Dendritic cell treated with granulocyte-macrophage colony-stimulating factor and Interleukin-4, amounts not matched to agents 40 ng/mL and 50 ng/mL, for 4 days (primary cell): ENCODE results near the gene LAMP5.

Source experiments
- H3K27ac Mint-ChIP-seq: one replicate; pipeline ENCODE4 v1.8.0; 2022; ENCODE audit warnings: mild to moderate bottlenecking, mixed read lengths
- H3K27me3 Mint-ChIP-seq: one replicate; pipeline ENCODE4 v1.8.0; 2022; ENCODE audit warnings: mild to moderate bottlenecking, mixed read lengths
- H3K36me3 Mint-ChIP-seq: one replicate; pipeline ENCODE4 v1.8.0; 2022; ENCODE audit warnings: low read depth, mixed read lengths
- H3K4me1 Mint-ChIP-seq: one replicate; pipeline ENCODE4 v1.8.0; 2022; ENCODE audit warnings: low read depth, mixed read lengths
- H3K4me3 Mint-ChIP-seq: one replicate; pipeline ENCODE4 v1.8.0; 2022; ENCODE audit warnings: mild to moderate bottlenecking, moderate library complexity, mixed read lengths
- H3K9me3 Mint-ChIP-seq: one replicate; pipeline ENCODE4 v1.8.0; 2022; ENCODE audit warnings: mixed read lengths
- intact Hi-C: fragments of 100-400 bp; cut with micrococcal nuclease; formaldehyde crosslinking; loops from one replicate; pipeline ENCODE4 v1.15.0; 2022

The LAMP5 gene

GRCh38 chr20:9490631-9491030 lies 23.8 kb upstream of the LAMP5 start:
- H3K36me3 Mint-ChIP-seq, result no peaks in the 10 kb centered on the region
- peaks cover 13% of the 10 kb centered on the region for H3K9me3 Mint-ChIP-seq
- peaks cover 35% of the 10 kb centered on the region for H3K27me3 Mint-ChIP-seq
- intact Hi-C loops, result no loop called here
- peaks cover 33% of the 10 kb centered on the region for H3K4me1 Mint-ChIP-seq
- H3K27ac Mint-ChIP-seq, result no peak overlapping the region
- no peak overlapping the region for H3K4me3 Mint-ChIP-seq

DNA sequence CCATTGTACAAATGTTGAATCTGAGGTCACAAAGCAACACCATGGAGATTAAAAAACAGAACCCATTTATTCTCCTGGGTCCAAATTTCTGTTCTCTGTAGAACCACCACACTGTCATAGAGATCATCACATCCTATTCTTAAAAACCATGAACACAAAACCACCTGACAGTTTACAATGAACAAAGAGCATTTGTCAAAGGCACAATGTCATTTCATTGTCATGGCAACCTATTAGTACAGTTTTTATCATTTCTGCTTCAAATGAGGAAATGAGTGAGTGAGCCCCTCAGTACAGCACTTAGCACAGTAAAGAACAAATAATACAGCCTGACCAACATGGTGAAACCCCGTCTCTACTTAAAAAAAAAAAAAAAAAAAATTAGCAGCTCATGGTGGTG lies 23.1 kb upstream of the LAMP5 start:
- no peaks in the 10 kb centered on the region for H3K36me3 Mint-ChIP-seq
- peaks cover 33% of the 10 kb centered on the region for H3K4me1 Mint-ChIP-seq
- no peak overlapping the region for H3K27ac Mint-ChIP-seq
- peaks cover 20% of the 10 kb centered on the region for H3K9me3 Mint-ChIP-seq
- peaks cover 37% of the 10 kb centered on the region for H3K27me3 Mint-ChIP-seq
- H3K4me3 Mint-ChIP-seq, result no peak overlapping the region
- intact Hi-C loops, result no loop called here

DNA sequence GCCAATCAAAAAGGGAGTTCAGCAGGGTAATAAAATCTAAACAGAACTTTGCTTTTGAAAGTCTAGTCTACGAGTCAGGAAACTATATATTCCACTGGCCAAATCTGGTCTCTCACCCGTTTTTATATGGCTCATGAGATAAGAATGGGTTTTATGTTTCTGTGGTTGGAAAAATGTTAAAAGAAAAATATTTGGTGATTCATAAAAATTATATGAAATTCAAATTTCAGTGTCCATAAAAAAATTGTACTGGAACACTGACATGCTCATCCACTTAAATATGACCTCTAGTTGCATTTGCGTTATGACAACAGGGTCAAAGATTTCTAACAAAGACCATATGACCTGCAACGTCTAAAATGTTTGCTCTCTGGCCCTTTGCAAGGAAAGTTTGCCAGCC lies 22.3 kb upstream of the LAMP5 start:
- H3K36me3 Mint-ChIP-seq, result no peaks in the 10 kb centered on the region
- H3K27me3 Mint-ChIP-seq, result peaks cover 41% of the 10 kb centered on the region
- H3K9me3 Mint-ChIP-seq, result peaks cover 21% of the 10 kb centered on the region
- no peak overlapping the region for H3K27ac Mint-ChIP-seq
- intact Hi-C loops, result no loop called here
- peaks cover 36% of the 10 kb centered on the region for H3K4me1 Mint-ChIP-seq
- H3K4me3 Mint-ChIP-seq, result no peak overlapping the region

DNA sequence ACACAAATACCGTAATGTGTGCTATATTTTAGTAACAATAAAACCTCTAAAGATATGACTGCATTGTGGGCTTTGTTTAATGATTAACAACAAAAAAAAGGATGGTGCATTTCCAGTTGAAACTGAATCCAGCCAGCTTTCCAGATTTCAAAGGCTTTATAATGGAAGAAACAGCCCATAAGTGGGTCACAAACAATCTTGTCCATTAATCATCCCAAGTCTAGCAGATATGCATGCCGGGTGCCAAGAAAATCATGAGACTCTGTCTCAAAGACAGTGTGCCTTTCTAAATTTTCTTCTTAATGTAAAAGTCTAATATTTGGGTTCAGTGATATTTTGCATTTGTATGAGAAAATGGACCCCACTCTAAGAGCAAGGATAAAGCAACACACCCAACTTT lies 20.6 kb upstream of the LAMP5 start:
- no peak overlapping the region for H3K27ac Mint-ChIP-seq
- H3K4me1 Mint-ChIP-seq, result peaks cover 32% of the 10 kb centered on the region
- H3K9me3 Mint-ChIP-seq, result peaks cover 21% of the 10 kb centered on the region
- intact Hi-C loops, result no loop called here
- peaks cover 46% of the 10 kb centered on the region for H3K27me3 Mint-ChIP-seq
- no peak overlapping the region for H3K4me3 Mint-ChIP-seq
- no peaks in the 10 kb centered on the region for H3K36me3 Mint-ChIP-seq

DNA sequence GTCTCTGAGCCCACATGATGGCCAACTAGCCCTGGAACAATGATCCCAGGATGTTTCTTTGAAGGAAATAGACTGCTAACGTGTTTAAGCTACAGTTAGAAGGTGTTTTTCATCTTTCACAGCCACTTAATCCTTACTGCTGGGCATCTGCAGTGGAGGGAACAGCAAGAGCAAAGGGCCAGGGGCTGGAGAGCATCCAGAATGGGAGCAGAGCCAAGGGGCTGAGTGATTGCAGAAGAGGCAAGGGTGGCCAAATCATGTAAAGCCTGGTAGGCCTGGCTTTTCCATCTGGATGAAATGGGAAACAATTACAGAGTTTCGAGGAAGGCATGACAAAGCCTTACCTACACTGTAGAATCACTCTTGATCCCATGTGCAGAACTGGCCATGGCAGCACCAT lies 18.7 kb upstream of the LAMP5 start:
- intact Hi-C loops, result no loop called here
- H3K27me3 Mint-ChIP-seq, result peaks cover 37% of the 10 kb centered on the region
- no peak overlapping the region for H3K4me3 Mint-ChIP-seq
- H3K4me1 Mint-ChIP-seq, result peaks cover 23% of the 10 kb centered on the region
- H3K36me3 Mint-ChIP-seq, result no peaks in the 10 kb centered on the region
- peaks cover 21% of the 10 kb centered on the region for H3K9me3 Mint-ChIP-seq
- no peak overlapping the region for H3K27ac Mint-ChIP-seq

- Mint-ChIP-seq H3K27ac (no peak overlapping the region), H3K36me3 (no peaks in the 10 kb centered on the region), H3K4me1 (peaks cover 19% of the 10 kb centered on the region), H3K27me3 (peaks cover 37% of the 10 kb centered on the region), H3K9me3 (peaks cover 21% of the 10 kb centered on the region), H3K4me3 (no peak overlapping the region)
- intact Hi-C loops, result no loop called here
These were observed 18.2 kb upstream of the LAMP5 start for GRCh38 chr20:9496155-9496554.

DNA sequence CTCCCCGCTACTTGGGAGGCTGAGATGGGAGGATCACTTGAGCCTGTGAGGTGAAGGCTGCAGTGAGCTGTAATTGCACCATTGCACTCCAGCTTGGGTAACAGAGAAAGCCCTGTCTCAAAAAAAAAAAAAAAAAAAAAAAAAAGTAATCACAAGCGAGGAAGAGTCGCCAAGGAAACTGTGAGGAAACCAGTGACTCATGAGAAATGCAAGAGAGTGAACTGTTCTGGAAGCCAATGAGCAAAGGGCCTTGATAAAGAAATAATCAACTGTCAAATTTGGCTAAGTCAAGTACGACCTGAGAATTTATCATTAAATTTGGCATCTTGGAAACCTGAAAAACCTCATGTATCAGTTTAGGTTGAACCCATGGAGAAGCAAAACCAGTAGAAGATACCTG lies 16.1 kb upstream of the LAMP5 start:
- Mint-ChIP-seq H3K4me3 (no peak overlapping the region), H3K27ac (no peak overlapping the region), H3K9me3 (peaks cover 21% of the 10 kb centered on the region)

DNA sequence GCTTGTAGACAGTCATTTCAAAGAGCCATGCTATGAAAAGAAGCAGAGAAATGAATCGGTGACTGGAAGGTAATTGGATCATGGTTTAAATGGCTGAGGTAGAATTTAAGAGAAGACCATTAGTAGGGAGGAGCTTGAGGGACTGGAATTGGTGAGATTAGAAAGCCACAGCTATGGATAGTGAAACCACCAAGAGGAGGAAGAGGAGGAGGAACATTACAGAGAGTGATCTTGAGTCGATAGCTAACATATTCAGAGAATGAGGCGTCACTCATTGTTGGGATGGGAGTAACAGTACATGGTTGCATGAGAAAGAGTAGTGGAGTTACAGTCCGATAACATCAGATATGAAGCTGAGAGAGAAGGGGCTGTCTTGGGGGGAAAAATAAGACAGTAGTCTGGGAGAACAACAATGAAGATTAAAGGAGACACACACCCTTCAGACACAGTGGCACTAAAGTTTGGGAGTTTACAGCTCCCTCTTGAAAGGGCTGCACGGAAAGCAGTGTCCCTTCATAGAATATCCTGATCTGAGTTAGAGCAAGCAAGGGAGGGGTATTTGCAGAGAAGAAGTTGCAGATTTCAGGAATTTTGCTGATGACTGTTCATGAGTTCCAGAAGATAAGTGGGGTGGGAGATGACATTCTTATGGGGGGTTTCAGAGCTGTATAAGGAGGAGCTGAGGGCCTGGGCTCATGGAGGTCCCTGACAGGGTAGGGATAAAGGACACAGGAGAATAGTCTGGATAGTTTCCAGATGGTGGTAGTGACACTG lies 15.1 kb upstream of the LAMP5 start:
- H3K4me3 Mint-ChIP-seq, result no peak overlapping the region

More for the DNA sequence above, 16.1 kb upstream of the LAMP5 start:
- intact Hi-C loops, result no loop called here
- peaks cover 23% of the 10 kb centered on the region for H3K4me1 Mint-ChIP-seq
- H3K27me3 Mint-ChIP-seq, result peaks cover 39% of the 10 kb centered on the region
- H3K36me3 Mint-ChIP-seq, result no peaks in the 10 kb centered on the region

GRCh38 chr20:9500121-9500520 lies 14.3 kb upstream of the LAMP5 start:
- H3K27ac Mint-ChIP-seq, result no peak overlapping the region
- intact Hi-C loops, result no loop called here

More for the DNA sequence above, 15.1 kb upstream of the LAMP5 start:
- Mint-ChIP-seq H3K27me3 (peaks cover 36% of the 10 kb centered on the region), H3K4me1 (peaks cover 33% of the 10 kb centered on the region), H3K9me3 (peaks cover 21% of the 10 kb centered on the region), H3K27ac (no peak overlapping the region), H3K36me3 (no peaks in the 10 kb centered on the region)
- intact Hi-C loops, result no loop called here

DNA sequence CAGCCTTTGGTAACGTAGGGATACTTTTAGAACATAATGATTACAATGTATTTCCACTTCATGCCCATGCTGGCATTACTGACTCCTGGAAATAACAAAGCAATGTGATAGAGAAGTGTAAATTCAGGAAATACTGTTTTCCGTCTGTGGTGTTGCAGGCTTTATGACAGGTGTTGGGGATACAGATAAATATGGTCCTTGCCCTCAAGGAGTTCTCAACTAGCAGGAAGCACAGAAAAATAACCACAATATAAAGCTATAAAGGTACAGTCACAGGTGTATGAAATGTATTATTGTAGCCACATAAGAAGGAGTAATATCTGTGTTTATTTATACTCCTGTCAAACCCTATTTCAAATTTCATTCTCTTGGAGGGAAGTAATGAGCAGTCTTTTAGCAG lies 12.9 kb upstream of the LAMP5 start:
- Mint-ChIP-seq H3K4me3 (no peak overlapping the region), H3K27me3 (peaks cover 39% of the 10 kb centered on the region), H3K9me3 (no peaks in the 10 kb centered on the region), H3K27ac (no peak overlapping the region), H3K4me1 (peaks cover 32% of the 10 kb centered on the region), H3K36me3 (no peaks in the 10 kb centered on the region)
- intact Hi-C loops, result no loop called here

More at GRCh38 chr20:9500121-9500520, 14.3 kb upstream of the LAMP5 start:
- Mint-ChIP-seq H3K27me3 (peaks cover 34% of the 10 kb centered on the region), H3K4me1 (peaks cover 34% of the 10 kb centered on the region), H3K4me3 (no peak overlapping the region), H3K9me3 (peaks cover 13% of the 10 kb centered on the region), H3K36me3 (no peaks in the 10 kb centered on the region)

- no peaks in the 10 kb centered on the region for H3K9me3 Mint-ChIP-seq
- peaks cover 49% of the 10 kb centered on the region for H3K4me1 Mint-ChIP-seq
- no peaks in the 10 kb centered on the region for H3K36me3 Mint-ChIP-seq
- intact Hi-C loops, result no loop called here
- H3K27ac Mint-ChIP-seq, result no peak overlapping the region
- no peak overlapping the region for H3K4me3 Mint-ChIP-seq
- H3K27me3 Mint-ChIP-seq, result peaks cover 51% of the 10 kb centered on the region
These were observed 10.7 kb upstream of the LAMP5 start for GRCh38 chr20:9503526-9504245.

GRCh38 chr20:9506280-9506821 lies 8.0 kb upstream of the LAMP5 start:
- intact Hi-C loops, result no loop called here
- H3K4me3 Mint-ChIP-seq, result no peak overlapping the region
- no peaks in the 10 kb centered on the region for H3K9me3 Mint-ChIP-seq
- H3K27me3 Mint-ChIP-seq, result peaks cover 72% of the 10 kb centered on the region
- H3K27ac Mint-ChIP-seq, result peak overlapping the region; percentile 23
- H3K4me1 Mint-ChIP-seq, result peaks cover 64% of the 10 kb centered on the region
- H3K36me3 Mint-ChIP-seq, result no peaks in the 10 kb centered on the region

DNA sequence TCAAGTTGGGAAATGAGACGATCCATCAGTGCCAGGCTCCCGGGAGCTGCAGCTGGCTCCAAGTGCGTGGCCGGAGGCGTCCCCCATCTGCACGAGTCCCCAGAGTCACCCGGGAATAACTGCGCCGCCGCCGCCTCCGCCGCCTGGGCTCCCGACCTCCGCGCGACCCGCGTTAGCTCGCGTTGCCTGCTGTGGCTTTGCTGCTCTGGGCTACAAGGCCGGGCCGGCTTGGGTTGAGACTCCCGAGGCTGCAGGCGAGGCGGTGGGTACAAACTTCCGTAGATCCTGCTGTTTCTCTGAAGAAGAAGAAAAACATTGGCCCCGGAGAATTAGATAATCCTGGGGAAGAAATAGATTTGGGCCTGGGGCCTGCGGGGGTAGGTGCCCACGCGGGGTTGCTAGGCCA lies 7.4 kb upstream of the LAMP5 start:
- Mint-ChIP-seq H3K36me3 (no peaks in the 10 kb centered on the region), H3K27ac (no peak overlapping the region), H3K4me1 (peaks cover 69% of the 10 kb centered on the region), H3K4me3 (no peak overlapping the region), H3K27me3 (peaks cover 77% of the 10 kb centered on the region), H3K9me3 (no peaks in the 10 kb centered on the region)
- intact Hi-C loops, result no loop called here

- no peaks in the 10 kb centered on the region for H3K9me3 Mint-ChIP-seq
- H3K27ac Mint-ChIP-seq, result no peak overlapping the region
- intact Hi-C loops, result no loop called here
- peak overlapping the region; percentile 58 for H3K4me3 Mint-ChIP-seq
- H3K27me3 Mint-ChIP-seq, result peaks cover 74% of the 10 kb centered on the region
- H3K4me1 Mint-ChIP-seq, result peaks cover 63% of the 10 kb centered on the region
- H3K36me3 Mint-ChIP-seq, result no peaks in the 10 kb centered on the region
These were observed 6.7 kb upstream of the LAMP5 start for GRCh38 chr20:9507544-9508239.
